OCI-LY7 (cell line): ENCODE measurements around the gene SH3PXD2A.

ENCODE experiments used
- EZH2phosphoT487 ChIP-seq: fragments of 200-600 bp; sonication (generic); IDR thresholded peaks from 2 replicates; pipeline ENCODE4 v1.6.1; 2018; ENCODE audit warnings: low read depth, borderline replicate concordance, mild to moderate bottlenecking, mixed run types, antibody characterized with exemption, low read length, moderate library complexity, mixed read lengths
- TF ChIP-seq, protein P1 (sequence below): fragments of 200-600 bp; sonication (generic); conservative IDR thresholded peaks from 2 replicates; pipeline ENCODE4 v1.5.1; 2014; ENCODE audit warnings: mild to moderate bottlenecking, antibody characterized with exemption, low read length, moderate library complexity, mixed read lengths

DNA sequence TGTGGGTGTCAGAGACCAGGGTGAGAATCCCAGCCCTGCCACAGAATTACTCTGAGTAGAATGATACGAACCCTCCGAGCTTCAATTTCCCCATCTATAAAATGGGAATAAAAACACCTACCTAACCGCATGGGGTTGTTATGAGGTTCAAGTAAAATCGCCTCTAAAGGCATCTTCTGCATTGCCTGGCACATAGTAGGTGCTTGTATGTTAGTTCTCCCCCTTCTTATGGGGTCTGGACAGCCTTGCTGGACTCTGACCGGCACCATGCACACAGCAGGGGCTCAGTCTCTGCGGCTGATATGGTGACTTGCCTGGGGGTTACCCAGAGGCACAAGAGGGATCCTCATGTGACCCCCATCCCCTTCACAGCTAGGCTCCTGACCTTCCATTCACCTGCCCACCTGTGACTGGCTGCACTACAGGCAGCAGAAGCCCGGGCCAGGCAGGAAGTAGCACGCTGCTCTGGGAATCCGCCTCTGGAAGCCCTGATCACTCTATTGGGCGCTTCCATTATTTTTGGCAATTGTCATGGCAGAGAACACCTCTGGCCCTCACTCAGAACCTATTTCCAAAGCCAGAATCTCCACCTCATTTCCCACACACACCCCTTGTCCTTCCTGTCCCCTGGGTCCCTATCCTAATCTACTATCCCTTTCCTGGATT is 6.0 kb downstream of the SH3PXD2A start:
- TF ChIP-seq, protein P1, sequence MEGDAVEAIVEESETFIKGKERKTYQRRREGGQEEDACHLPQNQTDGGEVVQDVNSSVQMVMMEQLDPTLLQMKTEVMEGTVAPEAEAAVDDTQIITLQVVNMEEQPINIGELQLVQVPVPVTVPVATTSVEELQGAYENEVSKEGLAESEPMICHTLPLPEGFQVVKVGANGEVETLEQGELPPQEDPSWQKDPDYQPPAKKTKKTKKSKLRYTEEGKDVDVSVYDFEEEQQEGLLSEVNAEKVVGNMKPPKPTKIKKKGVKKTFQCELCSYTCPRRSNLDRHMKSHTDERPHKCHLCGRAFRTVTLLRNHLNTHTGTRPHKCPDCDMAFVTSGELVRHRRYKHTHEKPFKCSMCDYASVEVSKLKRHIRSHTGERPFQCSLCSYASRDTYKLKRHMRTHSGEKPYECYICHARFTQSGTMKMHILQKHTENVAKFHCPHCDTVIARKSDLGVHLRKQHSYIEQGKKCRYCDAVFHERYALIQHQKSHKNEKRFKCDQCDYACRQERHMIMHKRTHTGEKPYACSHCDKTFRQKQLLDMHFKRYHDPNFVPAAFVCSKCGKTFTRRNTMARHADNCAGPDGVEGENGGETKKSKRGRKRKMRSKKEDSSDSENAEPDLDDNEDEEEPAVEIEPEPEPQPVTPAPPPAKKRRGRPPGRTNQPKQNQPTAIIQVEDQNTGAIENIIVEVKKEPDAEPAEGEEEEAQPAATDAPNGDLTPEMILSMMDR = no peak
- TF ChIP-seq EZH2phosphoT487 = no peak
